GM12878 (cell line): ENCODE measurements around the gene MXD4. TPM values are rescaled to one million over a fixed set of nuclear protein-coding genes. Genes with fewer than 3 reads are reported as not detected.

Experiments used
- ATAC-seq: fragments of 200-7000 bp; cut with Tn5 transposase; 3 replicates; pipeline ENCODE4 v1.9.1; 2020; ENCODE audit warnings: mild to moderate bottlenecking, moderate library complexity
- Bru-seq: library from RNA; stranded (reverse); fragments of 400-500 nt; gene quantifications from one replicate; lab custom pipeline; 2021; lab: Mats Ljungman, UMichigan
- BruChase-seq, 2 experiments: library from RNA; stranded (reverse); fragments of 400-500 nt; gene quantifications; one replicate each; lab custom pipeline; 2021; lab: Mats Ljungman, UMichigan
- BruUV-seq: library from RNA; stranded (reverse); fragments of 400-500 nt; replicated peaks from 2 replicates; lab custom pipeline; 2021; lab: Mats Ljungman, UMichigan
- CTCF ChIA-PET: fragments of 300-600 bp; sonication (Branson Sonifier 250); formaldehyde crosslinking; extraction: SDS; loops from one replicate; lab custom pipeline; 2021; ENCODE audit warnings: inconsistent platforms; lab: Yijun Ruan, JAX
- POLR2A ChIA-PET: fragments of 350-600 bp; formaldehyde crosslinking; extraction: SDS; loops from one replicate; lab custom pipeline; 2021; ENCODE audit warnings: inconsistent platforms; lab: Charles Lee
- RAD21 ChIA-PET: fragments of 300-600 bp; sonication (Branson Sonifier 250); formaldehyde crosslinking; loops from one replicate; lab custom pipeline; 2023; ENCODE audit warnings: antibody characterized with exemption; ENCODE audit not compliant: unreplicated experiment; lab: Charles Lee
- SMC1A ChIA-PET: fragments of 300-600 bp; sonication (Branson Sonifier 250); formaldehyde crosslinking; loops from one replicate; lab custom pipeline; 2023; ENCODE audit not compliant: unreplicated experiment, uncharacterized antibody; lab: Charles Lee
- DNase-seq: peaks from one replicate; pipeline ENCODE4 v3.0.0-alpha.2; 2011; ENCODE audit warnings: low read depth, low spot score
- FAIRE-seq: peaks from 3 replicates; lab custom pipeline; 2011; peaks lifted over from hg19 to GRCh38; lab: Jason Lieb, UNC
- H2AFZ ChIP-seq: 2 replicates; pipeline ENCODE4 v1.6.0; 2011; ENCODE audit warnings: low read depth, low read length, control low read depth; ENCODE audit not compliant: control insufficient read depth
- H3K27ac ChIP-seq: 2 replicates; pipeline ENCODE4 v1.5.1; 2011; ENCODE audit warnings: control low read depth; ENCODE audit not compliant: control insufficient read depth, insufficient read depth
- H3K27me3 ChIP-seq, 2 experiments: replicated peaks in 1 of 2; 2 replicates each; pipeline versions ENCODE4 v1.6.0 to v1.6.1; 2011; ENCODE audit warnings: low read length in 1 of 2; ENCODE audit not compliant: control insufficient read depth in 2 of 2, insufficient read depth in 2 of 2
- H3K36me3 ChIP-seq, 2 experiments: 2 replicates each; pipeline ENCODE4 v1.5.1; 2011; ENCODE audit warnings: low read length in 1 of 2; ENCODE audit not compliant: control insufficient read depth in 2 of 2, insufficient read depth in 2 of 2
- H3K4me1 ChIP-seq: 2 replicates; pipeline ENCODE4 v1.6.1; 2011; ENCODE audit warnings: mild to moderate bottlenecking, low read length, moderate library complexity, mixed read lengths; ENCODE audit not compliant: control insufficient read depth, insufficient read depth
- H3K4me2 ChIP-seq: 2 replicates; pipeline ENCODE4 v1.6.0; 2011; ENCODE audit warnings: control low read depth; ENCODE audit not compliant: control insufficient read depth, insufficient read depth
- H3K4me3 ChIP-seq: fragments of 200-600 bp; sonication (generic); 2 replicates; pipeline ENCODE4 v1.5.1; 2016
- H3K79me2 ChIP-seq: 2 replicates; pipeline ENCODE4 v1.6.0; 2011; ENCODE audit warnings: low read length; ENCODE audit not compliant: control insufficient read depth, insufficient read depth
- H3K9ac ChIP-seq: 2 replicates; pipeline ENCODE4 v1.8.0; 2011; ENCODE audit warnings: low read length, control low read depth, mixed read lengths; ENCODE audit not compliant: control insufficient read depth, insufficient read depth
- H3K9me3 ChIP-seq: replicated peaks from 3 replicates; pipeline ENCODE4 v1.5.1; 2011; ENCODE audit warnings: mild to moderate bottlenecking, low read length; ENCODE audit not compliant: control insufficient read depth, insufficient read depth
- H4K20me1 ChIP-seq: 2 replicates; pipeline ENCODE4 v1.6.0; 2011; ENCODE audit not compliant: control insufficient read depth, insufficient read depth
- EGR1 ChIP-seq, 2 experiments: IDR thresholded peaks; 1 replicate in 1 of 2; 2 replicates in 1 of 2; pipeline ENCODE4 v1.6.1; 2011 to 2012; ENCODE audit warnings: low read depth in 2 of 2, low read length in 2 of 2, borderline replicate concordance in 1 of 2, mild to moderate bottlenecking in 1 of 2, moderate library complexity in 1 of 2
- LARP7 ChIP-seq: fragments of 450-650 bp; IDR thresholded peaks from 2 replicates; pipeline ENCODE4 v1.6.1; 2017; ENCODE audit warnings: mild to moderate bottlenecking
- MYB ChIP-seq: fragments of 150-350 bp; IDR thresholded peaks from 2 replicates; pipeline ENCODE4 v1.6.1; 2014; ENCODE audit warnings: mild to moderate bottlenecking, low read depth, low read length, borderline replicate concordance
- NFXL1 ChIP-seq: fragments of 450-650 bp; IDR thresholded peaks from 2 replicates; pipeline ENCODE4 v1.6.1; 2017; ENCODE audit warnings: antibody characterized with exemption, mild to moderate bottlenecking, borderline replicate concordance
- NKRF ChIP-seq: fragments of 450-650 bp; conservative IDR thresholded peaks from 2 replicates; pipeline ENCODE4 v1.6.1; 2017; ENCODE audit warnings: mild to moderate bottlenecking, moderate library complexity
- RB1 ChIP-seq: fragments of 450-650 bp; formaldehyde crosslinking; IDR thresholded peaks from 2 replicates; pipeline ENCODE4 v1.6.1; 2017; ENCODE audit warnings: mild to moderate bottlenecking, borderline replicate concordance
- SMARCA5 ChIP-seq: fragments of 450-650 bp; IDR thresholded peaks from 2 replicates; pipeline ENCODE4 v1.6.1; 2017; ENCODE audit warnings: mild to moderate bottlenecking
- STAT1 ChIP-seq: fragments of 450-650 bp; conservative IDR thresholded peaks from 2 replicates; pipeline ENCODE4 v1.6.1; 2014; ENCODE audit warnings: antibody characterized with exemption, mild to moderate bottlenecking
- TAF1 ChIP-seq: IDR thresholded peaks from 2 replicates; pipeline ENCODE4 v1.6.1; 2011; ENCODE audit warnings: mild to moderate bottlenecking, low read depth, low read length, borderline replicate concordance
- YY1 ChIP-seq: IDR thresholded peaks from 2 replicates; pipeline ENCODE4 v1.6.1; 2011; ENCODE audit warnings: low read depth, mild to moderate bottlenecking, low read length
- ZSCAN29 ChIP-seq: fragments of 450-650 bp; IDR thresholded peaks from 2 replicates; pipeline ENCODE4 v1.6.1; 2017; ENCODE audit warnings: mild to moderate bottlenecking, moderate library complexity
- WGBS: methylation state at CpG from one replicate; pipeline ENCODE4 v1.1.6; 2016; ENCODE audit warnings: low lambda C conversion rate; ENCODE audit not compliant: insufficient replicate concordance, insufficient coverage; ENCODE audit errors: missing lambda C conversion rate; 5-methylcytosine and 5-hydroxymethylcytosine counted together
- in situ Hi-C: fragments of 300-500 bp; cut with MboI; formaldehyde crosslinking; loops from 9 replicates; pipeline ENCODE4 v1.14.3; 2018; ENCODE audit warnings: mixed read lengths
- intact Hi-C: fragments of 100-400 bp; cut with micrococcal nuclease; formaldehyde crosslinking; loops from one replicate; pipeline ENCODE4 v1.14.2; 2022; ENCODE audit not compliant: unreplicated experiment
- long read RNA-seq, 2 experiments: library from polyadenylated mRNA; unstranded; transcript quantifications; one replicate each; pipeline ENCODE4 v2.0.0, GENCODE V29; 2019 to 2020
- polyA minus RNA-seq, 3 experiments: library from RNA; depleted of rRNA, polyadenylated mRNA; stranded (reverse); fragments of >200 nt; gene quantifications; 2 replicates each; pipeline ENCODE4 v1.2.3, GENCODE V29; 2011
- polyA plus RNA-seq, 11 experiments: library from polyadenylated mRNA; depleted of rRNA in 4 of 11; unstranded in 6 of 11; stranded (reverse) in 5 of 11; fragments of >200 nt; fragmentation: Nextera tagmentation in 4 of 11; fragmentation: Illumina TruSeq in 1 of 11; extraction: Ambion mirVana in 4 of 11; extraction: Trizol in 1 of 11; gene quantifications; 1 replicate in 1 of 11; 2 replicates in 10 of 11; pipeline versions ENCODE4 v1.2.1 to v1.2.3, GENCODE V29; 2011 to 2016; ENCODE audit warnings: inconsistent platforms in 2 of 11, missing spikeins in 2 of 11, low read depth in 1 of 11
- total RNA-seq, 4 experiments: library from RNA; depleted of rRNA in 3 of 4; stranded (reverse); fragments of >200 nt in 3 of 4; fragmentation: Illumina TruSeq in 1 of 4; extraction: Trizol in 1 of 4; gene quantifications; 2 replicates each; pipeline versions ENCODE4 v1.2.1 to v1.2.3, GENCODE V29; 2013 to 2021

MXD4 gene
- 22.6 and 25.9 TPM in 2 replicates for total RNA-seq (2013; cell fraction: nucleolus; rRNA removed)
- total RNA-seq (2014; rRNA removed) (15.5 and 18.7 TPM in 2 replicates), total RNA-seq (2014; rRNA removed; fragmentation: Illumina TruSeq; extraction: Trizol) (5.5 and 6.1 TPM in 2 replicates), total RNA-seq (2021) (25.6 and 26.4 TPM in 2 replicates), polyA plus RNA-seq (2011; rRNA removed) (6.4 and 9.9 TPM in 2 replicates), polyA plus RNA-seq (2014; fragmentation: Illumina TruSeq; extraction: Trizol) (2.0 and 4.3 TPM in 2 replicates), polyA plus RNA-seq (2014; fragmentation: Nextera tagmentation; extraction: Ambion mirVana) (under 1 TPM; 0.21 to 0.44 TPM), polyA plus RNA-seq (2014; rRNA removed) (18.1 and 22.2 TPM in 2 replicates), polyA plus RNA-seq (2016; fragmentation: Nextera tagmentation; extraction: Ambion mirVana) (1 to 10 TPM; 3.6 to 5.0 TPM), polyA minus RNA-seq (2011; rRNA and poly(A)+ RNA removed) (5.7 and 13.2 TPM in 2 replicates), Bru-seq, nascent RNA (percentile 69 among the genes with signal in this experiment), BruChase-seq, experiment 1, labeled RNA remaining after a 6-hour chase (percentile 70 among the genes with signal in this experiment), BruChase-seq, experiment 2, labeled RNA remaining after a 2-hour chase (percentile 78 among the genes with signal in this experiment)
- polyA plus RNA-seq (2011; ENCODE audit: low read depth): 8.0 TPM
- polyA plus RNA-seq (2011; cell fraction: cytosol; rRNA removed): 7.5 and 14.9 TPM in 2 replicates
- polyA plus RNA-seq (2011; cell fraction: nucleus; rRNA removed): 62.6 and 69.2 TPM in 2 replicates
- polyA plus RNA-seq (2012): 14.5 and 24.2 TPM in 2 replicates
- 2.9 and 3.3 TPM in 2 replicates for polyA minus RNA-seq (2011; cell fraction: cytosol; rRNA and poly(A)+ RNA removed)
- polyA minus RNA-seq (2011; cell fraction: nucleus; rRNA and poly(A)+ RNA removed): 17.3 and 27.3 TPM in 2 replicates
- long read RNA-seq, experiment 1, partial matches to known transcripts: 1 of 2 reads
- long read RNA-seq, experiment 1, other reads (novel, unspliced or antisense): 1 of 2 reads
- long read RNA-seq, experiment 2, partial matches to known transcripts: 0 of 1 reads
- long read RNA-seq, experiment 2, other reads (novel, unspliced or antisense): 1 of 1 reads

- no peaks in the 10 kb centered on the region for H3K9me3 ChIP-seq
- peak within 1 kb of the TSS; percentile 94 for H3K4me2 ChIP-seq
- ChIA-PET RAD21 (interaction anchor here (0.8 to 1.7 kb wide), 8 partner anchors 11 to 223 kb away, joined by 3 to 15 read pairs (median 6); partner anchors contain the start of gene RNF4), POLR2A (interaction anchor here (0.7 to 1.1 kb wide), 7 partner anchors 10 to 523 kb away, joined by 3 to 19 read pairs (median 4); partner anchors contain the start of genes HAUS3, POLN and RNF4), CTCF (interaction anchor here (0.9 to 1.0 kb wide), 3 partner anchors 18 to 151 kb away, joined by 3 to 6 read pairs (median 3); no protein-coding TSS in a partner anchor), SMC1A (interaction anchor here (0.7 to 1.1 kb wide), 4 partner anchors 21 to 151 kb away, joined by 3 to 5 read pairs (median 5); no protein-coding TSS in a partner anchor)
- ATAC-seq (no peak), DNase-seq (no peak), FAIRE-seq (no peak)
- in situ Hi-C loops: no loop called here
- peak within 1 kb of the TSS; percentile 88 for H3K4me3 ChIP-seq
- no peaks in the 10 kb centered on the region; the same call in 1 of the 2 replicates for H3K4me1 ChIP-seq
- TF ChIP-seq NFXL1 (no peak), NKRF (peak; percentile 41), YY1 (peak; percentile 32; the same call in 1 of the 2 replicates), STAT1 (no peak), ZSCAN29 (0 out of 2 replicates have a peak, but pooled peaks have one; percentile 57), TAF1 (peak; percentile 51; the same call in 1 of the 2 replicates), EGR1 (IDR thresholded peaks at IDR 0.05; ENCODE audit: borderline replicate concordance in 1 of 2, low read depth in 2 of 2, low read length in 2 of 2) (0 out of 3 replicates have a peak, but pooled peaks of 1 of the 2 experiments have one; percentile 10), RB1 (no peak), LARP7 (peak; percentile 50; the same call in 1 of the 2 replicates), MYB (no peak), SMARCA5 (peak; percentile 39; the same call in 1 of the 2 replicates)
- WGBS: 0% methylated on average over 24 of the region's 46 CpGs
- H3K79me2 ChIP-seq: peaks cover 10% of the 10 kb centered on the region
- intact Hi-C loops: loop anchor here (1.0 to 10.0 kb wide), 3 partner anchors 19 to 813 kb away; partner anchors contain the start of genes HAUS3, HTT, HTT-AS and POLN
- no peaks in the 10 kb centered on the region; a peak in 1 of 4 replicates for H3K36me3 ChIP-seq
- H3K27ac ChIP-seq: peak within 1 kb of the TSS; percentile 82
- no peaks in the 10 kb centered on the region; the same call in 1 of the 2 replicates for H4K20me1 ChIP-seq
- H3K9ac ChIP-seq: peak within 1 kb of the TSS; percentile 88
- no peaks in the 10 kb centered on the region for H3K27me3 ChIP-seq
- no TSS peak for BruUV-seq
- H2AFZ ChIP-seq: peak within 1 kb of the TSS; percentile 87
These were observed at the start of gene MXD4 for GRCh38 chr4:2261853-2262144. Gene MXD4 (minus strand): TSS chr4:2262109. CDS start chr4:2261980, 129 bp downstream.
